HG02973 (cell line): ENCODE measurements around the gene CDC40.
A peak's percentile ranks its signal among the peaks of the same experiment; 100 is the strongest.

Experiments
- ATAC-seq: cut with Tn5 transposase; IDR thresholded peaks from one replicate; pipeline ENCODE4 v1.9.1; 2021; ENCODE audit warnings: moderate library complexity; ENCODE audit not compliant: unreplicated experiment

Gene CDC40

DNA sequence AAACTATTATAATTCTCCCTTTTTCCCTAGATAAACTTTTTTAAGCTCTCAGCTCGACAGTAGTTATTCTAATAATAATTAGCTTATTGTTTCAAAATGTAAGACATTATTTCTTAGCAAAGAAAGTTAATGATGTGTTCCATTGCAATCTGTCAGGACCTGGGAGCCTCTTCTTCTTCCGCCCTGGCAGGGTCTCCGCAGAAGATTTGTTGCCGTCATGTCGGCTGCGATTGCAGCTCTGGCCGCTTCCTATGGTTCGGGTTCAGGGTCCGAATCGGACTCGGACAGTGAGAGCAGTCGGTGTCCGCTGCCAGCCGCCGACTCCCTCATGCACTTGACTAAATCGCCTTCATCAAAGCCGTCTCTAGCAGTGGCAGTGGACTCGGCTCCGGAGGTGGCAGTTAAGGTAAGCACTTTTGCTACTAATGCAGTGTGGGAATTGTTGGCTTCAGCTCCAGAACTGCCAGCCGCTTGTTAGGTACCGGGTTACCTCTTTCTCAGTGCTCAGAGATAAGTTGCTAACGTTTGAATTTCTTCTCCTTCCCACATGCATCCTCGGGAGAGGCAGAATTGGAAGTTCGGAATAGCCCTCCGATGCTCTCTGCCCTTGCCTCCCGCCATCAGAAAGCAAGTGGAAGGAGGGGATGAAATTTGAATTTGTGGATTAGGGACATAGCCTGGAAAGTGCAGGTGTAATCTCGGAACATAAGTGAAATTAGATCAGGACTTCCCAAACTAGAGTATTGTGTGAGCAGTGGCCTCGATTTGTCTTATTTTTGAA lies at the start of gene CDC40:
TSS of gene CDC40 (plus strand) at position 200 of the 781 bp plus-strand sequence. CDS start at position 218, 18 bp downstream.
- peak; percentile 39 for ATAC-seq

DNA sequence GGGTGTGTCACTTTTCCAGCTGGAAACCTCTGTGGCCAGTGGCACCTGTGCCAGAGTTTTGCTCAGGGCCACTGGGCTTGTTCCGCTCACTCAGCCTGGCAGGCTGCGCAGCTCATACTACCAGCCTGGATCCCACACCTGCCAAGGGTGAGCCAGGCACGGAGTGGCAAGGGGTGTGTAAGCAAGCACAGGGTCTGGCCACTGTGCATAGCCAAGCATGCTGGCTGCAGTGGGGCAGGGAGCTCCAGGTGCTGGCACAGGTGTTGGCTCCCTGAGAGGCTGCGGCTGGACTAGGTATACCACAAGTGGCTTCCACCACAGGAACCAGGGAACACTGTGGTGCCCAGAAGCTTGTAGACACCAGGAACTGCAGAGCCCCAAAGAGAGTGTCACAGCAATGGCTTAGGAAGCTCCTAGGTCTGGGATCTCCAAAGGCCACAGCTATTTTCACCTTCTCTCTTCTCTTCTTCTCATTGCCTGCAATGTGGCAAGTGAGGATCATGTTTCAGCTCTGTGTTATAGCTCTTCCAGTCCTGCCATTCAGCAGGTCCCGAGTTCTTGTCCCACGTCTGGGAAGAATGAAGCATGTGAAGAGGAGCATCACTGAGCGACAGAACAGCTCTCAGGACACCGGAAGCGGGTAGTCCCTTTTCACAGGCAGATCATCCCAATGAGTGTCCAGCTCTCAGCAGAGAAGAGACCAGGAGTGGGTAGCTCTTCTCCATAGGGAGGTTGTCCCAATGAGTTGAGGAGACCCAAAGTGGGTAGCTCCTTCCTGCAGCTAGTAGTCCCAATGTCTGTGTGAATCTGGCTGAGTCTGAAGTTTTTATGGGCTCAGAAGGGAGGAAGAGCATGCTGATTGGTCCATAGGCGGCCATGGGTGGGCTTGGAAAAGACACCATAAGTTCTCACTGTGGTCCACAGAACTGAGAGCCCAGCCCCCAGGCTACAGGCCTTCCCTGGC lies 42.0 kb upstream of the CDC40 start:
- no peak for ATAC-seq

DNA sequence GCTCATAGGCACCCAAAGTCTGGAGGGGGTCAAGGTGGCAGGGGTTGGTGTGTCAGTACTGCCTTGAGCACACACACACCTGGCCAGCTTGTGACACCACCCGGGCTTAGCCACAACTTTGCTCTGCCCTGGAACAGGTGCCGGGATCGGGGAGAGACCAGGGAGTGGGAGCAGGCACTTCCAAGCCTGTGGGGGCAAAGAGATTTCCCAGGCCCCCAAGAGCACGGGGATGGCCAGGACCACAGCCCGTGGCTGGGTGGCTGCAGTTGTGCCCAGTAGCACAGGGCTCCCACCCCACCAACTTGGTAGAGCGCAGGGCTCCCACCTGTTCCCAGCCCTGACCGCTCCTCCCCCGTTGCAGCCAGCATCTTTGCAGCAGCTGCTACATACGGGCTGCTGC lies 41.2 kb upstream of the CDC40 start:
- ATAC-seq, result no peak

DNA sequence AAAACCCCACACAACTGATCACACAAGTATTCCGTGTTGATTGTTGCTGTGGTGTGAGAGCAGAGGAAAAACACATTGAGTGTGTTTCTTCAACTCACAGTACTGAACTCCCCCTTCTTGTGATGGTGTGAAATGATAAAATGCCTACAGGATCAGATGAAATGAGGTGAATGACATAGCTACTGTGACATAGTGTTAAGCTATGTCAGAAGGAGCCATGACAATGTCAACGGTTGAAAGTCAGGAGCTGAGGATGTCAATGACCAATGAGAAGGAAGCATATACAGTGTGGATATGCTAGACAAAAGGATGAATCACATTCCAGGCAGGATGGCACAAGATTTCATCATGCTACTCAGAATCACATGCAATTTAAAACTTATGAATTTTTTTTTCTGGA lies 39.6 kb upstream of the CDC40 start:
- no peak for ATAC-seq

DNA sequence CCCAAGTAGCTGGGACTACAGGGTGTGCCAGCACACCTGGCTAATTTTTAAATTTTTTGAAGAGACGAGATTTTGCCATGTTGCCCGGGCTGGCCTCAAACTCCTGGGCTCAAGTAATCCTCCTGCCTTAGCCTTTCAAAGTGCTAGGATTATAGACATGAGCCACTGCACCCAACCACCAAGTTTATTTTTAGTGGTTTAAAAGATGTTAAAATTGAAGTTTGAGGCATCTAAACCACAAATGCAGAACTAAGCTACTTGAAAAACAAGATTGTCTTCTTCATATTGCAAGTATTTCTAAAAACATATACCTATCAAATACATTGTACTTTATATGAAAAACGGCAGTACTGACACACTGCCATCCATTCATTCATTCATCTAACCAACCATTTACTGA lies 32.4 kb upstream of the CDC40 start:
- no peak for ATAC-seq

DNA sequence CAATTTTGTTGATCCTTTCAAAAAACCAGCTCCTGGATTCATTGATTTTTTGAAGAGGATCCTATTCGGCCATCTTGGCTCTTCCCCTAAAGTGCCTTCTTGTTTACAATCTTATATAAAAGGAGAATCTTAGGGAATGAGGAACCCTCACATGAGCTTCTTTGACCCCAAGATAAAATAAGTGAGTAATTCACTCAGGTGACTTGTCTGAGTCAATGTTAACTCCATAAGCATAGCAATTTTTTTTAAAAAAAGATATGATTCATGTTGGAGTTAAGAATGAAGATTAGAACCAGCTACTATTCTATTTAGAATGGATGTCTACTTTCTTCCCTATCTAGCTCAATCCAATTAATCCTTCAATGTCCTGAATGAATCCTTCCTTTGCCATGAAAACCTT lies 21.7 kb upstream of the CDC40 start:
- no peak for ATAC-seq

DNA sequence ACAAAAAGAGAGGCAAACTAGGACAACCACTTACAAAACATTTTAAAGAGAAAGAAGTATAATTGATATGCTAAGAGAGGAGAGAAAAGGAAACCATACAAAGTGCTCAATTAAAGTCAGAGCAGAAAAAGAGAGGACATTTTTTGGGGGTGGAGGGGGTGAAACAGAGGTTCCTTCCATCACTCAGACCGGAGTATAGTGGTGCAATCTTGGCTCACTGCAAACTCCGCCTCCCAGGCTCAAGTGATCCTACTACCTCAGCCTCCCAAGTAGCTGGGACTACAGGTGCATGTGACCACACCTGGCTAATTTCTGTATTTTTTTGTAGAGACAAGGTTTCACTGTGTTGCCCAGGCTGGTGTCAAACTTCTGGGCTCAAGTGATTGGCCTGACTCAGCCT lies 10.1 kb upstream of the CDC40 start:
- ATAC-seq, result no peak

DNA sequence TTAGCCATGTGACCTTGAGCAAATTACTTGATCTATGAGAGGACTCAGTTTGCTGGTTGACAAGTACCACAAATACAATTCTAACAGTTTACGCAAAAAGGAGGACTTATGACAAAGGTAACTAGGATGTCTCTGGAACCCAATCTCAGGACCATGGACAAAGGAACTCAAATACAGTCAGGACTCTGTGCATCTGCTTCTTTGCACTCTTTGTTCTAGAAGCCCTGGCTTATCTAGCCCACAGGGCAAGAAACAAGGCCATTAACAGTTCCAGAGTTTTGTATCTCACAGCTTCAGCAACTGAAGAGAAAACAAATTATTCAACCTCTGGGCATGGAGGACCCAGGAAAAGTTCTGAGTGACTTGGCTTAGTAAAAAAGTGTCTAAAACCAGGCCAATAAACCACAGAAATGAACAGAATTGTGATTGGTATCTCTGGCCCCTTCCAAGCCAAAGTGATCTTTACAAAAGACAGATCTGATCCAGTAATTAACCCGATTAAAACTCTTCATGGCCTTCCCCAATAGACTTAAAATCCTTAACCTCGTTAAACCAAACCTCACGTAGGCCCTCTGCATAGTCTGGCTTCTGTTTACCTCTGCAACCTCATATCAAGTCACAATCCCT lies 6.6 kb upstream of the CDC40 start:
- ATAC-seq, result no peak

DNA sequence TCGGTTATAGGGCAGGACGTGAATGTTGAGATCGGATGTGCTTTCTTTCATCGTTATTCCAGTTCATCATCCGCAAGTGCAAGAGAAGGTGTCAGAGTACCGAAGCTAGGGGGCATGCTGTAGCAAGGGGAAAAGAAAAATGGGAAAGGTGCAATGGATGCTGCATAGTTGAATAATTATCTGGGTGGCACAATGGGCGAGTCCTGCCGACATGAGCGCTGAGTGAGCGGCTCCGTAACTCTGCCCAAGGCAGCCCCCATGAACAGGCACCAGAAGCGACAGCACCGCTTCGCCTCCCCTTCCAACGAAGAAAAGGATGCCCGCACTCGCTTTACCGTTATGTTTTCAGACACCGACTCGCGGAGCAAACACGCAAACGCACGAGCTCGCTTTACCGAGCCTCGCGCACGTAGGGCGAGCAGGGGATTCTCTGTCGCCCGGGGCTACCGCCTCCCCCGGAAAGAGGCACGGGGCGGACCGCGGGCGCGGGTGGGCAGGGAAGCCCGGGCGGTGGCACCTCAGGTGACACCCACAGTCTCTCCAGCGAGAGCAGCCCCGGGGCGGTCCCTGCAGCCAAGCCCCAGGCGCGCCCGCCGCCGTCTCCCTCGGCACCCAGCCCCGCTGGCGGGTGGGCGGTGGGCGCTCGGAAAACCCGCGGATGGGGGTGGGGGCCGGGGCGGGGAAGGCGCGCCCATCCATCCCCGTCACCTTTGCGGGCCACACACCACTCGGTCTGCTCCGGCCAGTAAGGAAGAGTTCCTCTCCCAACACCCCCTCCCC lies 1.4 kb upstream of the CDC40 start:
- ATAC-seq, result peak; percentile 27

DNA sequence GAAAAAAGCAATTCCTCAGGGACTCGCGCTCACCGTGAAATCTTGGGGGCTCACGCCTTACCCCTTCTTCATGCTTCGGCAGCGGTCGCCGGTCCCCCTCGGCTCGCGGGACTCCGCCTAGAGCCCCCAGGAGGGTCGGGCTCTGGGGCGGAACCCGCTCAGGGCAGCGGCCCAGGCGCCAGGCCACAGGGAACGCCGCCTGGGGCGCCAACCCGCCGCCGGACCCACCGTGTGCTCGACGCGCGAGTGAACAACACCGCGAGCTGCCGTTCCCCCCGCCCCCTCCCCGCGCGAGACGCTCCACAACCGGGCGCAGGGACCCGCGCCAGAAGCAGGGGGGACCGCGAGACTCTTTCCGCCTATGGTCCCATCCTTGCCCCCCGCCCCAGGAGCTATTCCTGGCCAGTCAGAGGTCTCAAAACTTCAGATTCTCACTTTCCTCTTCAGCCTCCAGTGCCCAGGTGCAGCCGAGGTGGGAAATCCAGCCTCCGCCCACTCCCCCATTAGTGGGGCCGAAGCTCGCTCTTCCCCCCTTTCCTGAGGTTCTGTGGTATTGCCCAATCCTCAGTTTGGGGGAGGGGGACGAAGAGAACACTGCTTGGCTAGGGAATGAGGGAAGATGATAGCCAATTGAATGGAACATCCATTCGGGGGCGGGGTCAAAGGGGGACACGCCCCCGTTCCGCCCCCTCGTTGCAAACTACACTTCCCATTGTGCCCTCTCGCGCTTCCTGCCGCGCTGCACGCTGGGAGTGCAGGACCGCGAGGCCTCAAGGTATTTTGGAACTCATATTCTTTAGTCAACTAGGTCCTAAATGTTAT lies 610 bp upstream of the CDC40 start, which contains the start of gene WASF1:
TSS of gene WASF1 (minus strand) at position 265 of the 822 bp plus-strand sequence. CDS start 52,069 bp downstream, outside the sequence.
- ATAC-seq, result peak; percentile 77

DNA sequence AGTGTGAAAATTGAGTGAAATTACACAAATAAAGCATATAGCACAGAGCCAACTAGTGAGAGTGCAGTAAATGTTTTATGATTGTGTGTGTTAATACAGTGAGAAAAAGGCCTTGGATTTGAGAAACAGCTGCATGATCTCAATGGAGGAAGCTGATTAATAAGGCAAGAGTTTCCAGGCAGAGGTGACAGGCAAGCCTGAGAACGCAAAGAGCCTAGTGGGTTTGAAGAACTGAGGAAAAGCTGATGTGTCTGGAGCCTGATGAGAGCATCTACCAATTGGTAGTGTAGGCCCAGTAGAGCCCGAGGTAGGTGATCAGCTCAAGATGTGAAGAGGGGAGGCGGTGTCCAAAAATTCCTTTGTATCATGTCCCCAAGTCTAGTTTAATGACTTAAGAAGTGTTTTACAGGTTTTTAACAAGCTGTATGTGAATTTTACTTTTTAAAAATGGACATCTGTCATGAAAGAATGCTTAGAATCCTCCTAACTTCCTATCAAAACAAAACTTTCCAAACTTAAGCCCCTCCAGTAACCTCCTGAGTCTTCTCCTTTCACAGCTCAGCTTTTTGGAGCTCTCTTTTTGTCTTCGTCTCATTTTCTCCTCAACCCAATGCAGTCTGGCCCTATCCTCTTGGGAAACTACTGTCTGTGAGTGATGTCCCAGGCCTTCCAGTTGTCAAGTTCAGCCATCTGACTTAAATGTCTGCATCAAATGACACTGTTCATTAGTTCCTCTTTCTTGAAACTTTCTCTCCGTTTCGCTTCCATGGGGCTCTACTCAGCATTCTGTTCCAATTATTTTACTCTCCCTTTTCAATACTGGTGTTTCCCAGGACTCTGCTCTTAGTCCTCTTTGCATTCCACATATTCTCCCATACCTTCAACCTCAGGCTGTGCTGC lies 1.2 kb downstream of the CDC40 start:
- peak; percentile 23 for ATAC-seq

DNA sequence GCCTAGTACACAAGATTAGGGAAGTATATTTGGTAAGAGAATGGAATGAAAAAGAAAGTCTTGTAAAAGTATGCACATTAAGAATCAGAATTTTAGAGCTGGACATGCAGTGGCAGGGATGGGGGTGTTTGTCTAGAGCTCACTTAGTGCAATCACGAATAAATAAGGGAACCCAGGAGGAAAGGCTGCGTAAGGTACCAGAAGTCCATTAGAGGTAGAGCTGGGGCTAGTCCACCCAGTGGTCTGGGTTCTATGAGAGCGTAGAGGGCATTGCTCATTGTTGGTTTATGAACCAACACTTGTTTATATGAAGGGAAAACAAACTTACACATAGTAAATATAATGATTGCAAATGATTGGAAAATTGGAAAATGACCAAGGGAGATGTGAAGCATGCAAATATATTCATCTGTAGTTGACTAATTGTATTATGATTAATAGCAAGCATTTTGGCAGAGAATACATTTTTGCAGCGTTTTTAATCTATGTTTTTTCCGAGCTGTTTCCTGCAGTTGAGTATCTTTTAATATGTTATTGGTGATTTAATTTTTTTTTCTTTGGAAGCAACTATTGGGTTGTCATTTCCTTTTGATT lies 3.2 kb downstream of the CDC40 start:
- no peak for ATAC-seq

DNA sequence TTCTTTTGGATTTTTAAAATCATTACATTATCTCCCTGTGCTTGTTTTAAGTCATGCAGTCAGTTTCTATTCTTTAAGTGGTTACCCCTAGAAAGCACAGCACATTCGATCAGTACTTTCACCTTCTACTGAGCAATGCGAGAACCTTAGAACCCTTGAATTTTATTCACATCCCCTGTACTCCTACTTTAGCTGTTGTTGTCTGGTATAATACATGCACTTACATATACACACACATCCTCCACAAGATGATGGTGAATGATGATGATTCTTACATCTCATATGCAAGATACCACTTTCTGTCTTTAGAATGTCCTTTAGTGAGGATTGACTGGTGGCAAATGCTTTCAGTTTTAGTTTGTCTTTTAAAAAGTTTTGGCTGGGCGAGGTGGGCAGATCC lies 5.7 kb downstream of the CDC40 start:
- ATAC-seq, result peak; percentile 56

DNA sequence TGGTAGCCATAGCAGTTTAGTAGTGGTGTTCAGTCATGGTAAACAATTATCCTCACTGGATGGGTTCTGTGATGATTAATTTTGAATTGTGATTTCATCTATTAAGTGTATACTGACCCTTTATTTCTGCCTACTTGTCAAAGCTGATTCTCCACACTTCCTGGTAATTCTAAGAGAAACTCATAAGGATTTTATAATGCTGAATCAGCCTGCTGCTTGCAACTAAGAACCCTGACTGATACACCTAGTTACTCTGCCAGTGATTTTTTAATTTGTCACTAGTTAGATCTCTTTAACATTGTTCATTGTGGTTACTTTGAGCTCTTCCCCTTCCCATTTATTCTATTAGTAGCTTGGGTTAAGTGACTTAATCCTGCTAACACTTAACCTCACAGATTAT lies 8.6 kb downstream of the CDC40 start:
- no peak for ATAC-seq

DNA sequence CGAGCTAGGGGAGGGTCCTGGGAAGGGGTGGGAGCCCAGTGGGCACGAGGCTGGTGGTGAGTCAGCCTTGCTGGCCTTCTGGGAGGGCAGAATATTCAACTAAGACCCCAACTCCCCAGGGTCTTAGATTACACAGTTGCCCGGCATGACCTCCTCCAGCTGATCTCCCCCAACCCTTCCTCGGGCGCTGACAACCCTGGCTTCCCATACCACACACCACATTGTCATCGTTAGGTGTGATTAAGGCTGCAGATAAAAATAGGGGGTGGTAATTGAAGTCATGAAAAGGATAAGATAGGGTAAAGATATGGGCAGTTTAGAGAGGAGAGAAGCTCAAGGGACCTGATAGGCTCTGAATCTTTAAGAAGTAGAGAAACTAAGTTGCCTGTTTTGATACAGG lies 10.5 kb downstream of the CDC40 start:
- no peak for ATAC-seq

DNA sequence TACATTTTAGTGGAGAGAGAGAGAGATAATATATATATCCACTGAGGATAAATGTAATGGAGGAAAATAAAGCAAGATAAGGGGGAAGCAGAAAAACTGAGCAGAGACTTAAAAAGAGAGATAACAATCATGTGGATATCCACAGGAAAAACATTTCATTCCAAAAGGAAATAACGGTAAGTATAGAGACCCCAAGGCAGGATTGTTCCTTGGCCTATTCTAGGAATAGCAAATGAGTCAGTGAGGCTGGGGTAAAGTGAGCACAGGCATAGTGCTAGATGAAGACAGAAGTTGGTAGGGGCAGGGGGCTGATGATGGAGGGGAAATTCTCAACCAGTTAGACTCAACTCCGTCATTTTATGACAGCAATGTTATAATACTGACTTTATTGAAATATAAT lies 11.2 kb downstream of the CDC40 start:
- no peak for ATAC-seq

DNA sequence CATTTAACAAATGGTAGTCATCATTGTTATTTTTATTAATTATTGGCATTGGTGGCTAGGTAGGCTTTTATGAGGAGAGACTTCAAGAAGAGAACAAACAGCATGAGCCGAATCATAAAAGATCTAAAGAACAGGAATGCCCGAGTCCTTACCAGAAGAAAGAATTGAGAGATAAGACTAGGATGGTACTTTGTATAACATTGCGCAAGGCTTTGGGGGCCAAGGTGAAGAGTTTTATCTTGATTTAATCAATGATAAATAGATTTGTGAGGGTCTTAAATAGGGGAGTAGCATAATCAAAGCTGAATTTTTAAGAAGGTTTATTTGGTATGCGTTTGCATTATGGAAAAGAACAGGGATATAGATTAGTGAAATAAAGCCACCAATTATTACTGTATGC lies 15.4 kb downstream of the CDC40 start:
- ATAC-seq, result no peak

DNA sequence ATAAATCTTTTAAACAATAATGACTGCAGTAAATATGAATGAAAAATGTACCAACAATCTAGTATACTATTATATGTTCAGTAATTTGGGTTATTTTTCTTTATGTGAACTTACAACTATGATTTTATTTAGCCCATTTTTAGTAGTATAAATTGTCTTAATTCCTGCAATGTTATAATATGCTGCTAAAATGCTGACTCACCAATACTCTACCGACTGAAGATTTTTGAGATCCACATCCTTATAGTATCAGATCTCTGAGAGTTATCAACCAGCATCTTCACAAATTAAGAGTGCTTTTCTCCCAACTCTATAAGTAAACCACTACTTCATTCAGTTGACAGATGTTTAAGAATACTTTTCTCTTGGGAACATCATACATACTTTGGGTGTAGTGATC lies 16.6 kb downstream of the CDC40 start:
- ATAC-seq, result no peak
